K562 (cell line): Measurements from ENCODE around the gene VWA1. TPM values are rescaled to one million over a fixed set of nuclear protein-coding genes. Genes with fewer than 3 reads are reported as not detected.

ENCODE experiments used
- ATAC-seq: fragments of 200-7000 bp; cut with Tn5 transposase; 3 replicates; pipeline ENCODE4 v1.9.1; 2020; ENCODE audit warnings: moderate library complexity
- BruUV-seq: library from RNA; stranded (reverse); fragments of 400-500 nt; replicated peaks from 2 replicates; lab custom pipeline; 2021; lab: Mats Ljungman, UMichigan
- CTCF ChIA-PET: fragments of 300-600 bp; formaldehyde crosslinking; extraction: SDS; loops from one replicate; lab custom pipeline; 2021; ENCODE audit warnings: low intra/inter-chr PET ratio; lab: Yijun Ruan, JAX
- POLR2A ChIA-PET: fragments of 300-600, 350-650 bp; sonication (Branson Sonifier 250); formaldehyde crosslinking; extraction: SDS; loops from one replicate; lab custom pipeline; 2021; ENCODE audit warnings: antibody characterized with exemption, inconsistent platforms; lab: Yijun Ruan, JAX
- DNase-seq, 4 experiments: peaks; one replicate each; pipeline versions ENCODE4 v3.0.0 to v3.0.0-alpha.2; 2011 to 2018; ENCODE audit warnings: low spot score in 3 of 4, mixed read lengths in 3 of 4; ENCODE audit errors: extremely low read depth in 1 of 4
- FAIRE-seq: peaks from 2 replicates; lab custom pipeline; 2011; peaks lifted over from hg19 to GRCh38; lab: Jason Lieb, UNC
- H2AFZ ChIP-seq: 2 replicates; pipeline ENCODE4 v1.6.0; 2011; ENCODE audit warnings: low read depth, low read length, control low read depth, inconsistent platforms
- H3K27ac ChIP-seq: fragments of 200-600 bp; 3 replicates; pipeline ENCODE4 v1.8.0; 2011; ENCODE audit warnings: low read depth, mild to moderate bottlenecking, control low read depth, inconsistent platforms, low read length, moderate library complexity, mixed read lengths; ENCODE audit errors: extremely low read depth
- H3K27me3 ChIP-seq, 2 experiments: fragments of 300-600 bp in 1 of 2; 2 replicates in 1 of 2; 3 replicates in 1 of 2; pipeline versions ENCODE4 v1.6.0 to v1.8.0; 2011; ENCODE audit warnings: inconsistent platforms in 2 of 2, low read length in 2 of 2, mild to moderate bottlenecking in 1 of 2, mixed read lengths in 1 of 2, moderate library complexity in 1 of 2; ENCODE audit not compliant: control insufficient read depth in 2 of 2, insufficient read depth in 2 of 2
- H3K36me3 ChIP-seq: fragments of 300-600 bp; 3 replicates; pipeline ENCODE4 v1.8.0; 2011; ENCODE audit warnings: mild to moderate bottlenecking, low read length, inconsistent platforms; ENCODE audit not compliant: control insufficient read depth, insufficient read depth
- H3K4me1 ChIP-seq, 2 experiments: fragments of 200-600 bp in 1 of 2; replicated peaks in 1 of 2; 2 replicates in 1 of 2; 3 replicates in 1 of 2; pipeline versions ENCODE4 v1.5.1 to v1.8.0; 2011; ENCODE audit warnings: inconsistent platforms in 2 of 2, low read length in 2 of 2, mild to moderate bottlenecking in 1 of 2, mixed read lengths in 1 of 2, moderate library complexity in 1 of 2; ENCODE audit not compliant: control insufficient read depth in 2 of 2, insufficient read depth in 2 of 2
- H3K4me2 ChIP-seq: 2 replicates; pipeline ENCODE4 v1.6.1; 2011; ENCODE audit warnings: low read length, control low read depth, inconsistent platforms, mixed read lengths; ENCODE audit not compliant: insufficient read depth
- H3K4me3 ChIP-seq: fragments of 200-600 bp; sonication (generic), shearing (Covaris generic); 2 replicates; pipeline ENCODE4 v1.5.1; 2016; ENCODE audit warnings: control low read depth, inconsistent platforms
- H3K79me2 ChIP-seq: fragments of 200-600 bp; 3 replicates; pipeline ENCODE4 v1.8.0; 2011; ENCODE audit warnings: low read length, inconsistent platforms; ENCODE audit not compliant: control insufficient read depth, insufficient read depth
- H3K9ac ChIP-seq, 2 experiments: 2 replicates each; pipeline versions ENCODE4 v1.6.0 to v1.6.1; 2011; ENCODE audit warnings: low read depth in 2 of 2, low read length in 2 of 2, control low read depth in 1 of 2, inconsistent platforms in 1 of 2, mild to moderate bottlenecking in 1 of 2, mixed read lengths in 1 of 2; ENCODE audit not compliant: insufficient read depth in 1 of 2
- H3K9me1 ChIP-seq: one replicate; pipeline ENCODE4 v1.6.0; 2011; ENCODE audit warnings: inconsistent platforms, mild to moderate bottlenecking, low read length, moderate library complexity; ENCODE audit not compliant: control insufficient read depth, insufficient read depth
- H3K9me3 ChIP-seq: replicated peaks from 2 replicates; pipeline ENCODE4 v1.5.1; 2011; ENCODE audit warnings: low read depth, low read length, inconsistent platforms; ENCODE audit not compliant: control insufficient read depth, insufficient read depth
- H4K20me1 ChIP-seq: replicated peaks from 2 replicates; pipeline ENCODE4 v1.6.1; 2011; ENCODE audit warnings: low read length, inconsistent platforms, mixed read lengths; ENCODE audit not compliant: control insufficient read depth, insufficient read depth
- CBFB ChIP-seq: sonication (generic); formaldehyde crosslinking; IDR thresholded peaks from 2 replicates; pipeline ENCODE4 v1.4.0; 2020; ENCODE audit warnings: mild to moderate bottlenecking, missing genetic modification reagents
- ETV5 ChIP-seq: sonication (generic); formaldehyde crosslinking; IDR thresholded peaks from 2 replicates; pipeline ENCODE4 v1.4.0; 2020; ENCODE audit warnings: low read depth, mild to moderate bottlenecking, missing genetic modification reagents
- KDM1A ChIP-seq, 2 experiments: fragments of 450-650 bp; IDR thresholded peaks; 2 replicates each; pipeline ENCODE4 v1.6.1; 2016; ENCODE audit warnings: mild to moderate bottlenecking in 2 of 2
- MCM7 ChIP-seq, 2 experiments: fragments of 450-650 bp; IDR thresholded peaks; 2 replicates each; pipeline ENCODE4 v1.6.1; 2016 to 2018
- NR2C2 ChIP-seq, 2 experiments: fragments of 200-800 bp in 1 of 2; sonication (Bioruptor generic) in 1 of 2; sonication (generic) in 1 of 2; formaldehyde crosslinking in 1 of 2; IDR thresholded peaks; 2 replicates each; pipeline versions ENCODE4 v1.6.1 to v1.8.0; 2016 to 2022; ENCODE audit warnings: mild to moderate bottlenecking in 1 of 2, missing compliant biosample characterization in 1 of 2, missing genetic modification characterization in 1 of 2, missing genetic modification reagents in 1 of 2
- RAD51 ChIP-seq: fragments of 450-650 bp; IDR thresholded peaks from 2 replicates; pipeline ENCODE4 v1.7.1; 2016; ENCODE audit warnings: low read depth, mild to moderate bottlenecking, borderline replicate concordance
- RFX7 ChIP-seq: fragments of 250-450 bp; sonication (Bioruptor Pico); IDR thresholded peaks from 2 replicates; pipeline ENCODE4 v1.5.1; 2021; ENCODE audit warnings: mild to moderate bottlenecking
- STAT5B ChIP-seq: fragments of 250-450 bp; sonication (Bioruptor Pico); IDR thresholded peaks from 2 replicates; pipeline ENCODE4 v1.8.0; 2021; ENCODE audit warnings: mild to moderate bottlenecking, inconsistent platforms
- XRCC4 ChIP-seq: IDR thresholded peaks from one replicate; pipeline ENCODE4 v1.6.1; 2011; ENCODE audit not compliant: insufficient read depth, insufficient read length; ENCODE audit errors: extremely low read depth
- ZNF133 ChIP-seq: fragments of 250-450 bp; sonication (Bioruptor Pico); IDR thresholded peaks from 2 replicates; pipeline ENCODE4 v1.4.0; 2020; ENCODE audit warnings: mild to moderate bottlenecking
- ZNF75A ChIP-seq: fragments of 450-650 bp; formaldehyde crosslinking; IDR thresholded peaks from 2 replicates; pipeline ENCODE4 v1.4.0; 2020; ENCODE audit warnings: mild to moderate bottlenecking
- WGBS: fragments of 100-300 bp; shearing (Covaris generic); methylation state at CpG from one replicate; pipeline ENCODE4 v1.1.6; 2016; ENCODE audit warnings: low coverage, mixed read lengths; ENCODE audit not compliant: insufficient coverage; ENCODE audit errors: missing lambda C conversion rate; 5-methylcytosine and 5-hydroxymethylcytosine counted together
- in situ Hi-C: fragments of 300-500 bp; cut with MboI; formaldehyde crosslinking; loops from 4 replicates; pipeline ENCODE4 v1.15.0; 2018; ENCODE audit warnings: inconsistent platforms, mixed read lengths
- intact Hi-C: fragments of 100-400 bp; cut with micrococcal nuclease; formaldehyde crosslinking; loops from 2 replicates; pipeline ENCODE4 v1.14.2; 2022
- polyA plus RNA-seq, 8 experiments: library from polyadenylated mRNA; depleted of rRNA in 4 of 8; stranded (reverse) in 5 of 8; unstranded in 3 of 8; fragments of >200 nt; fragmentation: Nextera tagmentation in 2 of 8; fragmentation: Illumina TruSeq in 1 of 8; extraction: Ambion mirVana in 2 of 8; extraction: Trizol in 1 of 8; gene quantifications; 2 replicates each; pipeline versions ENCODE4 v1.2.1 to v1.2.3, GENCODE V29; 2011 to 2014; ENCODE audit warnings: inconsistent platforms in 1 of 8, missing spikeins in 1 of 8
- total RNA-seq, 7 experiments: library from RNA; depleted of rRNA in 6 of 7; stranded (reverse); fragments of >200 nt in 6 of 7; fragmentation: Illumina TruSeq in 2 of 7; extraction: Trizol in 2 of 7; gene quantifications; 2 replicates each; pipeline versions ENCODE4 v1.2.1 to v1.2.3, GENCODE V29; 2011 to 2021; ENCODE audit warnings: low replicate concordance in 1 of 7
- TF ChIP-seq, protein P1 (sequence below): sonication (generic); formaldehyde crosslinking; IDR thresholded peaks from 2 replicates; pipeline ENCODE4 v1.8.0; 2023; ENCODE audit warnings: mild to moderate bottlenecking, missing genetic modification reagents

The VWA1 gene
- total and polyA plus RNA-seq, 9 of the 15 experiments (the other 6 are each of a cell fraction or from before 2014, with no cell fraction given), result 0.01 to 6.4 (median 0.85) TPM

GRCh38 chr1:1420654-1421141 lies 14.8 kb upstream of the VWA1 start:
- no peak for FAIRE-seq
- in situ Hi-C loops, result no loop called here
- Histone ChIP-seq H3K4me2 (no peak overlapping the region), H3K36me3 (no peaks in the 10 kb centered on the region), H3K9me1 (no peaks in the 10 kb centered on the region), H3K9me3 (no peaks in the 10 kb centered on the region), H2AFZ (no peak overlapping the region), H3K4me3 (no peak overlapping the region), H3K9ac (no peak overlapping the region), H3K79me2 (no peaks in the 10 kb centered on the region), H4K20me1 (no peaks in the 10 kb centered on the region), H3K4me1 (peaks cover 3 to 30% of the 10 kb centered on the region in 2 experiments; a peak in 4 of 5 replicates), H3K27me3 (no peaks in the 10 kb centered on the region), H3K27ac (no peak overlapping the region)
- ATAC-seq, result no peak
- TF ChIP-seq RFX7 (CRISPR knock-in tag), result no peak
- TF ChIP-seq KDM1A (IDR thresholded peaks at IDR 0.05), result no peak
- TF ChIP-seq ETV5 (CRISPR knock-in tag), result no peak
- no peak for TF ChIP-seq RAD51
- TF ChIP-seq ZNF75A, result no peak
- no peak for TF ChIP-seq XRCC4
- TF ChIP-seq CBFB (CRISPR knock-in tag), result no peak
- TF ChIP-seq, protein P1, sequence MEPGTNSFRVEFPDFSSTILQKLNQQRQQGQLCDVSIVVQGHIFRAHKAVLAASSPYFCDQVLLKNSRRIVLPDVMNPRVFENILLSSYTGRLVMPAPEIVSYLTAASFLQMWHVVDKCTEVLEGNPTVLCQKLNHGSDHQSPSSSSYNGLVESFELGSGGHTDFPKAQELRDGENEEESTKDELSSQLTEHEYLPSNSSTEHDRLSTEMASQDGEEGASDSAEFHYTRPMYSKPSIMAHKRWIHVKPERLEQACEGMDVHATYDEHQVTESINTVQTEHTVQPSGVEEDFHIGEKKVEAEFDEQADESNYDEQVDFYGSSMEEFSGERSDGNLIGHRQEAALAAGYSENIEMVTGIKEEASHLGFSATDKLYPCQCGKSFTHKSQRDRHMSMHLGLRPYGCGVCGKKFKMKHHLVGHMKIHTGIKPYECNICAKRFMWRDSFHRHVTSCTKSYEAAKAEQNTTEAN (CRISPR knock-in tag), result no peak
- TF ChIP-seq STAT5B (CRISPR knock-in tag), result no peak
- no peak for TF ChIP-seq MCM7 (IDR thresholded peaks at IDR 0.05)
- no peak for TF ChIP-seq NR2C2 (CRISPR knock-in tag; IDR thresholded peaks at IDR 0.05)
- no peak for TF ChIP-seq NR2C2 (tag; IDR thresholded peaks at IDR 0.05)
- TF ChIP-seq ZNF133 (CRISPR knock-in tag), result no peak
- no TSS peak for BruUV-seq
- no peak for DNase-seq
- POLR2A ChIA-PET, result interaction anchor here (0.7 to 1.9 kb wide), 5 partner anchors 8 to 55 kb away, joined by 3 to 5 read pairs (median 4); partner anchors contain the start of genes CCNL2 and MRPL20
- WGBS, result 36% methylated on average over 9 of the region's 12 CpGs
- CTCF ChIA-PET, result no interaction called here
- intact Hi-C loops, result no loop called here
